ENCODE measurements around the gene MIPEP. TPM values are rescaled to one million over a fixed set of nuclear protein-coding genes. Genes with fewer than 3 reads are reported as not detected.
"Not testable (repeated sequence)": the region's sequence is repeated elsewhere in the genome, so short reads cannot be mapped to it uniquely, and the experiment has no call there.

The MIPEP gene
- total RNA-seq, 2 donors from 2014 or later = 26.2 to 27.1 TPM

DNA sequence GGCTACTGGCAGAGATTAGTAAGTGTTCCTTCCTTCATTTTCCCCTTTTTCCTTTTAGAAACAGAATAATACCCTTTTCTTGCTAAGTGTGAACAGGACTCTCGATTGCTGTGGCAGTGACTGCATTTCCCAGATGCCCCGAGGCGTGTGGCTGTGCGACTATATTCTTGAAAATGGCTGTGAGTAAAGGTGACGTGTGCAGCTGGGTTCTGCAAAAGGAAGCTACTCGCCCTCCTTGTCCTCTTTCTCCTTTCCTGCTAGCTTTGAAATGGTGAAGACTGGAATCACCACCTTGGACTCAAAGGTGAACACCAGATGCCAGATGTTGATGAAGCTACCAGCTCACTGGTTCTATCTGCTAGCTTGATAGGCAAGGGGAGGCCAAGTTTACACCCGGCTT, 121.4 kb downstream of the MIPEP start:
- H3K9me3 ChIP-seq = no peaks in the 10 kb centered on the region
- no peak overlapping the region for H3K27ac ChIP-seq
- no peaks in the 10 kb centered on the region for H3K4me1 ChIP-seq (replicated peaks)
- intact Hi-C loops (cut with DNase I) = no loop called here
- H3K27me3 ChIP-seq (replicated peaks; ENCODE audit: insufficient read depth) = no peaks in the 10 kb centered on the region
- H3K36me3 ChIP-seq = no peaks in the 10 kb centered on the region
- TF ChIP-seq, protein P1, sequence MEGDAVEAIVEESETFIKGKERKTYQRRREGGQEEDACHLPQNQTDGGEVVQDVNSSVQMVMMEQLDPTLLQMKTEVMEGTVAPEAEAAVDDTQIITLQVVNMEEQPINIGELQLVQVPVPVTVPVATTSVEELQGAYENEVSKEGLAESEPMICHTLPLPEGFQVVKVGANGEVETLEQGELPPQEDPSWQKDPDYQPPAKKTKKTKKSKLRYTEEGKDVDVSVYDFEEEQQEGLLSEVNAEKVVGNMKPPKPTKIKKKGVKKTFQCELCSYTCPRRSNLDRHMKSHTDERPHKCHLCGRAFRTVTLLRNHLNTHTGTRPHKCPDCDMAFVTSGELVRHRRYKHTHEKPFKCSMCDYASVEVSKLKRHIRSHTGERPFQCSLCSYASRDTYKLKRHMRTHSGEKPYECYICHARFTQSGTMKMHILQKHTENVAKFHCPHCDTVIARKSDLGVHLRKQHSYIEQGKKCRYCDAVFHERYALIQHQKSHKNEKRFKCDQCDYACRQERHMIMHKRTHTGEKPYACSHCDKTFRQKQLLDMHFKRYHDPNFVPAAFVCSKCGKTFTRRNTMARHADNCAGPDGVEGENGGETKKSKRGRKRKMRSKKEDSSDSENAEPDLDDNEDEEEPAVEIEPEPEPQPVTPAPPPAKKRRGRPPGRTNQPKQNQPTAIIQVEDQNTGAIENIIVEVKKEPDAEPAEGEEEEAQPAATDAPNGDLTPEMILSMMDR (IDR thresholded peaks at IDR 0.05) = no peak
- TF ChIP-seq POLR2AphosphoS5 (IDR thresholded peaks at IDR 0.05) = no peak
- TF ChIP-seq POLR2A (IDR thresholded peaks at IDR 0.05) = no peak
- H3K4me3 ChIP-seq = no peak overlapping the region
- DNase-seq (ENCODE audit: low spot score) = no peak
- WGBS = 97% methylated on average over 7 of the region's 7 CpGs

DNA sequence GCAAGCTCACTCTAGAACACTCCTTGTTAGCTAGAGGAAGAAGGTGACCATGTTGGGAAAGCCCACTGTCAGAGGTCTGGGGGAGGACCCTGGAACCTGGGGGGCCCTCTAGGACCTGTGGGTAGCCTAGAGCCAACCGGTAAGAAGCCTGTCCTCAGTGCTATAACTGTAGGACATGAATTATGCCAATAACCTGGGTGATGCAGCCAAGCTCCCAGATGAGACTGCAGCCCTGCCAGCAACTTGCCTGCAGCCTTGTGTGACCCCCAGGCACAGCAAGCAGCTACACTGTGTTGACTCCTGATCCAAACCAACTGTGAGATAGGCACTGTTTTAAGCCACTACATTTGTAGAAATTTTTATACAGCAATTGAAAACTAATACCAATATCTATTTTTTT, 122.3 kb downstream of the MIPEP start:
- Histone ChIP-seq H3K9me3 (no peaks in the 10 kb centered on the region), H3K36me3 (no peaks in the 10 kb centered on the region), H3K27ac (no peak overlapping the region), H3K4me3 (no peak overlapping the region), H3K27me3 (replicated peaks; ENCODE audit: insufficient read depth) (no peaks in the 10 kb centered on the region), H3K4me1 (replicated peaks) (no peaks in the 10 kb centered on the region)
- DNase-seq (ENCODE audit: low spot score) = no peak
- intact Hi-C loops (cut with DNase I) = no loop called here
- WGBS = 100% methylated on average over 1 of the region's 1 CpG
- TF ChIP-seq, protein P1 (IDR thresholded peaks at IDR 0.05) = no peak
- TF ChIP-seq POLR2A (IDR thresholded peaks at IDR 0.05) (no peak), POLR2AphosphoS5 (IDR thresholded peaks at IDR 0.05) (no peak)

DNA sequence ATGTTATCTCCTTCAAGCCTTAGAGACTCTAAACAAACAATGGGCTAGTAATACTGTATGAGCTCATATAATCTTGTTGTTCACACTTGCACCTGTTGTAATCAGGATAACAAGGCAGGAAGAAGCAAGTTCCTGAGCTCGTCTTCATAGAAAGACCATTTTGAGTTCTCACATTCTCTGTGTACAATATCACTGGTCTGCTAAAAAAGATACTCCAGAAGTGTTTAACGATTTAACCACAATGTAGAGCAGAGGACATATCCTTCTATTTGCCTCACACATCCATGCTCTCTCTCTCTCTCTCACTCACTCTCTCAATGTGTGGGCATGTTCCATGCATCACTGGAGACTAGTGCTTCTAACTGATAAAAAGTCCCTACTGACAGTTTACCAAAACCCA, 122.9 kb downstream of the MIPEP start:
- WGBS = 90% methylated on average over 2 of the region's 2 CpGs
- no peaks in the 10 kb centered on the region for H3K27me3 ChIP-seq (replicated peaks; ENCODE audit: insufficient read depth)
- TF ChIP-seq, protein P1 (IDR thresholded peaks at IDR 0.05) = no peak
- no peak for TF ChIP-seq POLR2A (IDR thresholded peaks at IDR 0.05)
- TF ChIP-seq POLR2AphosphoS5 (IDR thresholded peaks at IDR 0.05) = no peak
- H3K36me3 ChIP-seq = no peaks in the 10 kb centered on the region
- no peaks in the 10 kb centered on the region for H3K4me1 ChIP-seq (replicated peaks)
- no peak overlapping the region for H3K27ac ChIP-seq
- H3K9me3 ChIP-seq = no peaks in the 10 kb centered on the region
- H3K4me3 ChIP-seq = no peak overlapping the region
- DNase-seq (ENCODE audit: low spot score) = no peak
- intact Hi-C loops (cut with DNase I) = no loop called here

DNA sequence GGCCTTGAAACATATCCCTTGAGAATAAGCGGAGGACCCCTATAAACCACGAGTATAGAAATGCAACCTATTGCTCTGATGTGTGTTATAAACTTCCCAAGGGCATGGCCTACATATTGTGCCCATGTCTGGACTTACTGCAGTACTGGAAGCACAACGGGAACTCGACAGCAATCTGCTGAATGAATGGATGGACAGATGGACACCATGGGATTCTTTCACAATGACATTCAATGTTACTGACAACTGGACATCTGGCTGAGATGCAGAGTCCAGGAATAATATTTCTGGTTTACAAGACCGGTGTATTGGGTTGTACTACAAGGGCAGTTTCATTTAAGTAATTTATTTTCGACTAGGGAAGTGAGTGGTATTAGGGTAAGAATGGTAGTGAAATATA, 123.7 kb downstream of the MIPEP start:
- intact Hi-C loops (cut with DNase I) = no loop called here
- H3K27ac ChIP-seq = no peak overlapping the region
- no peaks in the 10 kb centered on the region for H3K27me3 ChIP-seq (replicated peaks; ENCODE audit: insufficient read depth)
- DNase-seq (ENCODE audit: low spot score) = no peak
- TF ChIP-seq POLR2AphosphoS5 (IDR thresholded peaks at IDR 0.05) (no peak), POLR2A (IDR thresholded peaks at IDR 0.05) (no peak)
- H3K4me3 ChIP-seq = no peak overlapping the region
- no peaks in the 10 kb centered on the region for H3K36me3 ChIP-seq
- H3K4me1 ChIP-seq (replicated peaks) = no peaks in the 10 kb centered on the region
- H3K9me3 ChIP-seq = no peaks in the 10 kb centered on the region
- WGBS = 92% methylated on average over 6 of the region's 6 CpGs

DNA sequence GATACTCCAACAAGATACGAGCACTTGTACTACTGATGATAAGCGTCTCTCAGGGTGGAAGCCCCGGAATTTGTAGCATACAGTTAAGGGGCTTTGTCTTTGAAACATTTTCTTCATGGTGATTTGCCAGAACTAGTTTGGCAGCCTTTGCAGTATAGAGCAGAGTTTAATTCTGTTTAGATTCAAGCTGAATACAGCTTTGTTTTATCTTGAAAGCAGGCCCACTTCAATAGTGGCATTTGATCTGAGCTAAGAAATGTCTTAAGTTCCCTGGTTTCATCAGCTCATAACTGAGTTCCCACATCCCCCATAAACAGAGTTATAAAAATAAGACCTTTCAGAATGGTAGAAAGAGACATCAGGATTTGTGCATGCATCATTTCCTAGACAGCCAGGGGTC, 125.9 kb downstream of the MIPEP start:
- no peak for DNase-seq (ENCODE audit: low spot score)
- Histone ChIP-seq H3K27me3 (replicated peaks; ENCODE audit: insufficient read depth) (no peaks in the 10 kb centered on the region), H3K36me3 (no peaks in the 10 kb centered on the region), H3K27ac (peak overlapping the region in 1 of 2 donors; percentile 36), H3K4me3 (no peak overlapping the region), H3K9me3 (no peaks in the 10 kb centered on the region), H3K4me1 (replicated peaks) (peaks cover 3% of the 10 kb centered on the region)
- intact Hi-C loops (cut with DNase I) = no loop called here
- 26% methylated on average over 3 of the region's 3 CpGs for WGBS
- TF ChIP-seq POLR2AphosphoS5 (IDR thresholded peaks at IDR 0.05) = no peak
- TF ChIP-seq, protein P1 (IDR thresholded peaks at IDR 0.05) = no peak
- TF ChIP-seq POLR2A (IDR thresholded peaks at IDR 0.05) = no peak

DNA sequence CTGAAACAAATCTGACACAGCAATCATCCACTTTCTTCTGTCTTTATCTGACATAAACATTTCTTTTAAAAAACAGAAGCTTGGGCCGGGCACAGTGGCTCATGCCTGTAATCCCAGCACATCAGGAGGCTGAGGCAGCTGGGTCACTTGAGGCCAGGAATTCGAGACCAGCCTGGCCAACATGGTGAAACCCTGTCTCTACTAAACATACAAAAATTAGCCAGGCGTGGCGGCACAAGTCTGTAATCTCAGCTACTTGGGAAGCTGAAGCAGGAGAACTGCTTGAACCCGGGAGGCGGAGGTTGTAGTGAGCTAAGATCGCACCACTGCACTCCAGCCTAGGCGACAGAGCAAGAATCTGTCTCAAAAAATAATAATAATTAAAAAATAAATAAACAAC, 127.4 kb downstream of the MIPEP start:
- H3K27ac ChIP-seq; intact Hi-C loops (cut with DNase I); H3K4me1 ChIP-seq (replicated peaks); H3K4me3 ChIP-seq; DNase-seq (ENCODE audit: low spot score); H3K9me3 ChIP-seq; H3K27me3 ChIP-seq (replicated peaks; ENCODE audit: insufficient read depth); H3K36me3 ChIP-seq: not testable (repeated sequence)
- WGBS = 63% methylated on average over 8 of the region's 8 CpGs

All from prostate gland (tissue), 2 donors.